H9 (cell line): ENCODE results near the gene BCKDHB. TPM values are rescaled to one million over a fixed set of nuclear protein-coding genes. Genes with fewer than 3 reads are reported as not detected.

Experiments
- DNase-seq: peaks from one replicate; pipeline ENCODE4 v3.0.0-alpha.2; 2017
- H2AFZ ChIP-seq: one replicate; pipeline ENCODE4 v1.6.1; 2013; ENCODE audit warnings: mild to moderate bottlenecking, low read length, control low read depth, moderate library complexity
- H2AK5ac ChIP-seq: 2 replicates; pipeline ENCODE4 v1.6.1; 2013; ENCODE audit warnings: low read length, control low read depth, mixed read lengths; ENCODE audit not compliant: insufficient read length
- H2BK120ac ChIP-seq: one replicate; pipeline ENCODE4 v1.6.1; 2013; ENCODE audit warnings: low read depth, mild to moderate bottlenecking, low read length, control low read depth, inconsistent platforms; ENCODE audit not compliant: poor library complexity, severe bottlenecking
- H2BK12ac ChIP-seq: 2 replicates; pipeline ENCODE4 v1.6.1; 2013; ENCODE audit warnings: low read length, control low read depth, mixed read lengths, low read depth; ENCODE audit not compliant: insufficient read length
- H2BK15ac ChIP-seq: 2 replicates; pipeline ENCODE4 v1.6.1; 2013; ENCODE audit warnings: low read depth, low read length, control low read depth
- H2BK20ac ChIP-seq: one replicate; pipeline ENCODE4 v1.6.1; 2013; ENCODE audit warnings: low read depth, mild to moderate bottlenecking, low read length, control low read depth, inconsistent platforms; ENCODE audit not compliant: poor library complexity, severe bottlenecking
- H2BK5ac ChIP-seq: 2 replicates; pipeline ENCODE4 v1.6.1; 2013; ENCODE audit warnings: low read length, control low read depth, mixed read lengths; ENCODE audit not compliant: insufficient read length
- H3K14ac ChIP-seq: 2 replicates; pipeline ENCODE4 v1.6.1; 2013; ENCODE audit warnings: low read length, control low read depth; ENCODE audit not compliant: insufficient read depth
- H3K18ac ChIP-seq: 2 replicates; pipeline ENCODE4 v1.6.1; 2013; ENCODE audit warnings: low read depth, mild to moderate bottlenecking, mixed read lengths, low read length, control low read depth; ENCODE audit not compliant: insufficient read length
- H3K23ac ChIP-seq: 2 replicates; pipeline ENCODE4 v1.6.1; 2013; ENCODE audit warnings: low read length, control low read depth, mixed read lengths, low read depth; ENCODE audit not compliant: insufficient read length
- H3K23me2 ChIP-seq: 2 replicates; pipeline ENCODE4 v1.6.1; 2013; ENCODE audit warnings: low read depth, mild to moderate bottlenecking, mixed read lengths, low read length, control low read depth; ENCODE audit not compliant: insufficient read length, poor library complexity, severe bottlenecking
- H3K27ac ChIP-seq: 2 replicates; pipeline ENCODE4 v1.5.1; 2013; ENCODE audit warnings: low read length, control low read depth, mixed read lengths, low read depth; ENCODE audit not compliant: insufficient read length
- H3K27me3 ChIP-seq: 2 replicates; pipeline ENCODE4 v1.6.1; 2013; ENCODE audit warnings: low read length, control low read depth, inconsistent platforms; ENCODE audit not compliant: insufficient read depth
- H3K4ac ChIP-seq: 2 replicates; pipeline ENCODE4 v1.6.1; 2013; ENCODE audit warnings: low read depth, mild to moderate bottlenecking, control low read depth, inconsistent platforms, low read length, moderate library complexity
- H3K4me1 ChIP-seq: 2 replicates; pipeline ENCODE4 v1.6.1; 2013; ENCODE audit warnings: low read length, control low read depth, inconsistent platforms; ENCODE audit not compliant: insufficient read depth
- H3K4me2 ChIP-seq: 2 replicates; pipeline ENCODE4 v1.6.1; 2013; ENCODE audit warnings: low read length, control low read depth, mixed read lengths; ENCODE audit not compliant: insufficient read length, insufficient read depth
- H3K56ac ChIP-seq: 2 replicates; pipeline ENCODE4 v1.6.1; 2013; ENCODE audit warnings: low read depth, mild to moderate bottlenecking, mixed read lengths, low read length, control low read depth; ENCODE audit not compliant: insufficient read length
- H3K79me1 ChIP-seq: 2 replicates; pipeline ENCODE4 v1.6.1; 2013; ENCODE audit warnings: low read depth, mild to moderate bottlenecking, moderate library complexity, low read length, control low read depth, inconsistent platforms; ENCODE audit not compliant: insufficient read depth, poor library complexity, severe bottlenecking
- H3K79me2 ChIP-seq: 2 replicates; pipeline ENCODE4 v1.6.1; 2013; ENCODE audit warnings: low read length, control low read depth, inconsistent platforms; ENCODE audit not compliant: insufficient read depth
- H3K9ac ChIP-seq: 2 replicates; pipeline ENCODE4 v1.6.1; 2013; ENCODE audit warnings: low read length, control low read depth, mixed read lengths; ENCODE audit not compliant: insufficient read length; ENCODE audit errors: extremely low read depth
- H3K9me3 ChIP-seq: one replicate; pipeline ENCODE4 v1.6.1; 2013; ENCODE audit warnings: low read depth, low read length, inconsistent platforms; ENCODE audit not compliant: control insufficient read depth
- H3T11ph ChIP-seq: one replicate; pipeline ENCODE4 v1.6.1; 2013; ENCODE audit warnings: mild to moderate bottlenecking, low read length, control low read depth, inconsistent platforms
- H4K20me1 ChIP-seq: one replicate; pipeline ENCODE4 v1.6.1; 2013; ENCODE audit not compliant: control insufficient read depth, insufficient read length, insufficient read depth
- H4K5ac ChIP-seq: 2 replicates; pipeline ENCODE4 v1.6.1; 2013; ENCODE audit warnings: low read depth, mild to moderate bottlenecking, mixed read lengths, low read length, control low read depth; ENCODE audit not compliant: insufficient read length
- H4K8ac ChIP-seq: replicated peaks from 2 replicates; pipeline ENCODE4 v1.6.1; 2013; ENCODE audit warnings: low read length, control low read depth, mixed read lengths, low read depth; ENCODE audit not compliant: insufficient read length
- H4K91ac ChIP-seq: 2 replicates; pipeline ENCODE4 v1.6.1; 2013; ENCODE audit warnings: low read depth, mild to moderate bottlenecking, moderate library complexity, mixed read lengths, low read length, control low read depth; ENCODE audit not compliant: insufficient read length
- H3K27ac Mint-ChIP-seq, 3 experiments: 2 replicates in 2 of 3; 3 replicates in 1 of 3; pipeline ENCODE4 v1.8.0; 2020 to 2021; ENCODE audit warnings: mixed read lengths in 3 of 3, mild to moderate bottlenecking in 1 of 3, moderate library complexity in 1 of 3
- H3K27me3 Mint-ChIP-seq: 2 replicates; pipeline ENCODE4 v1.8.0; 2021; ENCODE audit warnings: low read depth, mild to moderate bottlenecking, moderate library complexity, mixed read lengths
- H3K36me3 Mint-ChIP-seq, 3 experiments: 2 replicates in 2 of 3; 3 replicates in 1 of 3; pipeline ENCODE4 v1.8.0; 2020 to 2021; ENCODE audit warnings: low read depth in 3 of 3, mixed read lengths in 3 of 3; ENCODE audit not compliant: insufficient read depth in 1 of 3
- H3K4me1 Mint-ChIP-seq, 2 experiments: 2 replicates each; pipeline ENCODE4 v1.8.0; 2020; ENCODE audit warnings: mixed read lengths in 2 of 2
- H3K4me3 Mint-ChIP-seq, 2 experiments: 2 replicates in 1 of 2; 3 replicates in 1 of 2; pipeline ENCODE4 v1.8.0; 2020 to 2021; ENCODE audit warnings: mild to moderate bottlenecking in 2 of 2, mixed read lengths in 2 of 2, moderate library complexity in 1 of 2
- H3K9me3 Mint-ChIP-seq, 2 experiments: 2 replicates in 1 of 2; 3 replicates in 1 of 2; pipeline ENCODE4 v1.8.0; 2020; ENCODE audit warnings: mild to moderate bottlenecking in 2 of 2, mixed read lengths in 2 of 2, moderate library complexity in 1 of 2
- WGBS: extraction: QIAGEN DNeasy Blood & Tissue Kit; methylation state at CpG from one replicate; pipeline ENCODE4 v1.1.7; 2013; ENCODE audit warnings: missing lambda C conversion rate, low lambda C conversion rate, mixed read lengths; ENCODE audit not compliant: insufficient read length; ENCODE audit errors: extremely low coverage; 5-methylcytosine and 5-hydroxymethylcytosine counted together
- total RNA-seq: library from RNA; stranded (reverse); gene quantifications from 2 replicates; pipeline ENCODE4 v1.2.1, GENCODE V29; 2021
- TF ChIP-seq, protein P1 (sequence below): fragments of 200-600 bp; sonication (generic); conservative IDR thresholded peaks from 3 replicates; pipeline ENCODE4 v1.8.0; 2021; ENCODE audit warnings: antibody characterized with exemption, mild to moderate bottlenecking

The BCKDHB gene
- total RNA-seq, 1 experiment from 2014 or later, result 26.6 TPM

- DNase-seq, result no peak
- Histone ChIP-seq H4K5ac (no peak overlapping the region), H4K91ac (no peak overlapping the region), H4K8ac (no peak overlapping the region), H3K14ac (no peak overlapping the region), H3K23ac (no peak overlapping the region), H3K79me2 (no peaks in the 10 kb centered on the region), H3K27ac (no peak overlapping the region), H4K20me1 (no peaks in the 10 kb centered on the region), H3K18ac (no peak overlapping the region), H3K27me3 (no peaks in the 10 kb centered on the region), H3K4me2 (no peak overlapping the region), H2BK12ac (no peak overlapping the region), H3K4ac (no peak overlapping the region), H2AK5ac (no peak overlapping the region), H2BK20ac (no peak overlapping the region), H3K4me1 (no peaks in the 10 kb centered on the region), H3K23me2 (no peaks in the 10 kb centered on the region), H2BK5ac (no peak overlapping the region), H2BK120ac (no peak overlapping the region), H3T11ph (no peak overlapping the region), H3K56ac (no peak overlapping the region), H2BK15ac (no peak overlapping the region), H2AFZ (no peak overlapping the region), H3K9ac (no peak overlapping the region), H3K9me3 (no peaks in the 10 kb centered on the region), H3K79me1 (no peaks in the 10 kb centered on the region)
- Mint-ChIP-seq H3K4me1 (no peaks in the 10 kb centered on the region; a peak in 1 of 4 replicates), H3K27ac (no peak overlapping the region), H3K27me3 (no peaks in the 10 kb centered on the region), H3K9me3 (no peaks in the 10 kb centered on the region), H3K4me3 (no peak overlapping the region), H3K36me3 (no peaks in the 10 kb centered on the region)
- no CpG with 5 or more reads among the region's 2 CpGs for WGBS
- TF ChIP-seq, protein P1, sequence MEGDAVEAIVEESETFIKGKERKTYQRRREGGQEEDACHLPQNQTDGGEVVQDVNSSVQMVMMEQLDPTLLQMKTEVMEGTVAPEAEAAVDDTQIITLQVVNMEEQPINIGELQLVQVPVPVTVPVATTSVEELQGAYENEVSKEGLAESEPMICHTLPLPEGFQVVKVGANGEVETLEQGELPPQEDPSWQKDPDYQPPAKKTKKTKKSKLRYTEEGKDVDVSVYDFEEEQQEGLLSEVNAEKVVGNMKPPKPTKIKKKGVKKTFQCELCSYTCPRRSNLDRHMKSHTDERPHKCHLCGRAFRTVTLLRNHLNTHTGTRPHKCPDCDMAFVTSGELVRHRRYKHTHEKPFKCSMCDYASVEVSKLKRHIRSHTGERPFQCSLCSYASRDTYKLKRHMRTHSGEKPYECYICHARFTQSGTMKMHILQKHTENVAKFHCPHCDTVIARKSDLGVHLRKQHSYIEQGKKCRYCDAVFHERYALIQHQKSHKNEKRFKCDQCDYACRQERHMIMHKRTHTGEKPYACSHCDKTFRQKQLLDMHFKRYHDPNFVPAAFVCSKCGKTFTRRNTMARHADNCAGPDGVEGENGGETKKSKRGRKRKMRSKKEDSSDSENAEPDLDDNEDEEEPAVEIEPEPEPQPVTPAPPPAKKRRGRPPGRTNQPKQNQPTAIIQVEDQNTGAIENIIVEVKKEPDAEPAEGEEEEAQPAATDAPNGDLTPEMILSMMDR, result no peak
Observed at GRCh38 chr6:80158478-80158989, 52.1 kb downstream of the BCKDHB start.
